A549 (cell line): ENCODE results near the gene NMNAT2. TPM values are rescaled to one million over a fixed set of nuclear protein-coding genes. Genes with fewer than 3 reads are reported as not detected.
A peak's percentile ranks its signal among the peaks of the same experiment; 100 is the strongest.

Experiments used
- ATAC-seq, 2 experiments: fragments of 200-7000 bp in 1 of 2; fragments of >200 bp in 1 of 2; cut with Nextera tagmentation in 1 of 2; cut with Tn5 transposase in 1 of 2; 3 replicates each; pipeline versions ENCODE4 v1.8.0 to v1.9.1; 2018 to 2020; ENCODE audit warnings: mild to moderate bottlenecking in 1 of 2, moderate library complexity in 1 of 2
- CTCF ChIA-PET: fragments of 300-600 bp; sonication (Branson Sonifier 250); formaldehyde crosslinking; extraction: SDS; loops from one replicate; lab custom pipeline; 2021; ENCODE audit warnings: antibody characterized with exemption, inconsistent platforms; lab: Yijun Ruan, JAX
- POLR2A ChIA-PET: fragments of 350-600 bp; formaldehyde crosslinking; extraction: SDS; loops from one replicate; lab custom pipeline; 2021; ENCODE audit warnings: antibody characterized with exemption, inconsistent platforms; lab: Yijun Ruan, JAX
- DNase-seq, 2 experiments: peaks; one replicate each; pipeline versions ENCODE4 v3.0.0 to v3.0.0-alpha.2; 2011 to 2016; ENCODE audit warnings: low read depth in 1 of 2, low spot score in 1 of 2
- FAIRE-seq: peaks from 2 replicates; lab custom pipeline; 2011; peaks lifted over from hg19 to GRCh38; lab: Jason Lieb, UNC
- H3K27ac ChIP-seq, 2 experiments: fragments of >200 bp; sonication (Bioruptor Twin); formaldehyde crosslinking; 3 replicates each; pipeline ENCODE4 v1.5.1; 2016 to 2017
- H3K4me1 ChIP-seq: fragments of >200 bp; sonication (Bioruptor Twin); formaldehyde crosslinking; 3 replicates; pipeline ENCODE4 v1.6.1; 2016
- H3K4me2 ChIP-seq: fragments of >200 bp; sonication (Bioruptor Twin); formaldehyde crosslinking; 3 replicates; pipeline ENCODE4 v1.6.1; 2016
- H3K4me3 ChIP-seq: fragments of >200 bp; sonication (Bioruptor Twin); formaldehyde crosslinking; 3 replicates; pipeline ENCODE4 v1.5.1; 2016
- H3K9me3 ChIP-seq: fragments of >200 bp; sonication (Bioruptor Twin); formaldehyde crosslinking; 3 replicates; pipeline ENCODE4 v1.6.1; 2016
- BHLHE40 ChIP-seq: IDR thresholded peaks from 2 replicates; pipeline ENCODE4 v1.6.1; 2012; ENCODE audit warnings: low read depth, low read length, inconsistent platforms
- CBX8 ChIP-seq: fragments of 200-600 bp; sonication (generic); IDR thresholded peaks from 2 replicates; pipeline ENCODE4 v1.6.1; 2016
- CHD2 ChIP-seq: fragments of 150-350 bp; IDR thresholded peaks from 2 replicates; pipeline ENCODE4 v1.6.1; 2014; ENCODE audit warnings: low read length; ENCODE audit not compliant: partially characterized antibody
- EHF ChIP-seq: fragments of 250-450 bp; sonication (Bioruptor Pico); IDR thresholded peaks from 2 replicates; pipeline ENCODE4 v1.5.0; 2020; ENCODE audit warnings: mild to moderate bottlenecking
- ESRRA ChIP-seq: fragments of 150-350 bp; IDR thresholded peaks from 2 replicates; pipeline ENCODE4 v1.6.1; 2014; ENCODE audit warnings: mild to moderate bottlenecking, low read length, borderline replicate concordance
- FOSB ChIP-seq: fragments of 250-450 bp; sonication (Bioruptor Pico); IDR thresholded peaks from 2 replicates; pipeline ENCODE4 v1.5.0; 2020; ENCODE audit warnings: mild to moderate bottlenecking, moderate library complexity
- HDAC2 ChIP-seq: fragments of 200-600 bp; sonication (generic); IDR thresholded peaks from 2 replicates; pipeline ENCODE4 v1.6.1; 2016
- HOXA7 ChIP-seq: fragments of 250-450 bp; sonication (Bioruptor Pico); IDR thresholded peaks from 2 replicates; pipeline ENCODE4 v1.5.0; 2020; ENCODE audit warnings: mild to moderate bottlenecking, moderate library complexity
- HOXB5 ChIP-seq: fragments of 250-450 bp; sonication (Bioruptor Pico); IDR thresholded peaks from 2 replicates; pipeline ENCODE4 v1.5.0; 2020; ENCODE audit warnings: mild to moderate bottlenecking, moderate library complexity
- JUNB ChIP-seq: fragments of >200 bp; sonication (Bioruptor Twin); formaldehyde crosslinking; IDR thresholded peaks from 2 replicates; pipeline ENCODE4 v1.6.1; 2016
- KDM1A ChIP-seq: fragments of 200-600 bp; sonication (generic); IDR thresholded peaks from 2 replicates; pipeline ENCODE4 v1.6.1; 2016; ENCODE audit warnings: low read depth, mild to moderate bottlenecking
- MAFK ChIP-seq: fragments of 450-650 bp; IDR thresholded peaks from 2 replicates; pipeline ENCODE4 v1.6.1; 2014; ENCODE audit not compliant: partially characterized antibody
- POLR2AphosphoS2 ChIP-seq: conservative IDR thresholded peaks from 2 replicates; pipeline ENCODE4 v1.6.1; 2012; ENCODE audit warnings: low read length, improper control_type of control experiment, inconsistent platforms
- RAD21 ChIP-seq, 2 experiments: fragments of >200 bp in 1 of 2; sonication (Bioruptor Twin) in 1 of 2; formaldehyde crosslinking in 1 of 2; IDR thresholded peaks in 1 of 2; conservative IDR thresholded peaks in 1 of 2; 2 replicates in 1 of 2; 3 replicates in 1 of 2; pipeline ENCODE4 v1.6.1; 2012 to 2018; ENCODE audit warnings: inconsistent platforms in 1 of 2
- ZFP36 ChIP-seq: fragments of 450-650 bp; IDR thresholded peaks from 2 replicates; pipeline ENCODE4 v1.6.1; 2014; ENCODE audit warnings: borderline replicate concordance; ENCODE audit not compliant: partially characterized antibody
- WGBS: methylation state at CpG from one replicate; pipeline ENCODE4 v1.1.6; 2017; ENCODE audit errors: missing lambda C conversion rate; 5-methylcytosine and 5-hydroxymethylcytosine counted together
- polyA plus RNA-seq, 4 experiments: library from polyadenylated mRNA; depleted of rRNA in 3 of 4; stranded (reverse); fragments of >200 nt; fragmentation: RNase III in 1 of 4; extraction: RNeasy Plus Mini Kit Qiagen cat#74134 plus additional on column Dnase treatment in 1 of 4; gene quantifications; 2 replicates in 3 of 4; 3 replicates in 1 of 4; pipeline ENCODE4 v1.2.3, GENCODE V29; 2011 to 2017
- TF ChIP-seq, protein P1 (sequence below): fragments of 450-650 bp; IDR thresholded peaks from 2 replicates; pipeline ENCODE4 v1.6.1; 2014; ENCODE audit warnings: antibody characterized with exemption
- TF ChIP-seq, protein P2 (sequence below): IDR thresholded peaks from 2 replicates; pipeline ENCODE4 v1.6.1; 2012
- TF ChIP-seq, protein P3 (sequence below): fragments of >200 bp; sonication (Bioruptor Twin); formaldehyde crosslinking; IDR thresholded peaks from 2 replicates; pipeline ENCODE4 v1.6.1; 2016
- TF ChIP-seq, protein P4 (sequence below): fragments of 150-350 bp; IDR thresholded peaks from 2 replicates; pipeline ENCODE4 v1.6.1; 2014; ENCODE audit warnings: low read depth, mild to moderate bottlenecking, low read length

The NMNAT2 gene
- polyA plus RNA-seq, 2 of the 4 experiments (the other 2 are of a cell fraction) = 0.16 to 0.63 TPM

DNA sequence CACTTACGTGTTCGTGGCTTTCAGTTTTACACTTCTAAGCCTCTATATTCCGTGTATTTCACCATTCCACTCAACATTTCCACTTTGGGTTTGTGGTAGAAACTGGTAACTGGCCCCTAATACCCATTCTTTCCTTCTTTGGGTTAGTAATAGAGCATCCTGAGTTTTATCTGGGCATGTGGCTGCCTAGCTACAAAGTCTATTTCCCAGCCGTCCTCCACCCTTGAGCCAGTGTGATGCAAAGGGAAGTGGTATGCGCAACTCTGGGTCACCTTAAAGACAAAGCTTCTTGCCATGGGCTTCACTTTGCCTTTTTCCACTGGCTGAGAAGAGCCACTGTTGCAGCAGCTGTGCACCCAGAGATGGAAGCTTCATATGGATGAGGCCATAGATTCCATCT lies 158.3 kb downstream of the NMNAT2 start:
- ATAC-seq = no peak

DNA sequence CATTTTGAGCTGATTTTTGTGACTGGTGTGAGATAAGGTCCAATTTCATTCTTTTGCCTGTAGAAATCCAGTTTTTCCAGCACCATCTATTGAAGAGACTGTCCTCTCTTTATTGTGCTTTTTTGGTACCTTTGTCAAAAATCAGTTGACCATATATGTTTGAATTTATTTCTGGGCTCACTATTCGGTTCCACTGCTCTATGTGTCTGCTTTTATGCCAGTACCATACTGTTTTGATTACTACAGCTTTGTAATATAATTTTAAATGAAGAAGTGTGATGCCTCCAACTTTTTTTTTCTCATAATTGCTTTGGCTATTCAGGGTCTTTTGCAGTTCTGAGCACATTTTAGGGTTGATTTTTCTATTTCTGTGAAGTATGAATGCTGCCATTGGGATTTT lies 163.1 kb downstream of the NMNAT2 start:
- ChIA-PET CTCF (interaction anchor here (1.3 to 1.5 kb wide), 3 partner anchors 11 to 325 kb away, joined by 3 to 4 read pairs (median 3); no protein-coding TSS in a partner anchor), POLR2A (no interaction called here)
- no peak overlapping the region for H3K27ac ChIP-seq
- FAIRE-seq (no peak), ATAC-seq (no peak), DNase-seq (no peak)
- H3K9me3 ChIP-seq = peaks cover 20% of the 10 kb centered on the region; the same call in 2 of the 3 replicates
- H3K4me2 ChIP-seq = no peak overlapping the region
- 13% methylated on average over 1 of the region's 1 CpG for WGBS
- H3K4me1 ChIP-seq = no peaks in the 10 kb centered on the region
- no peak overlapping the region for H3K4me3 ChIP-seq
- TF ChIP-seq, protein P1, sequence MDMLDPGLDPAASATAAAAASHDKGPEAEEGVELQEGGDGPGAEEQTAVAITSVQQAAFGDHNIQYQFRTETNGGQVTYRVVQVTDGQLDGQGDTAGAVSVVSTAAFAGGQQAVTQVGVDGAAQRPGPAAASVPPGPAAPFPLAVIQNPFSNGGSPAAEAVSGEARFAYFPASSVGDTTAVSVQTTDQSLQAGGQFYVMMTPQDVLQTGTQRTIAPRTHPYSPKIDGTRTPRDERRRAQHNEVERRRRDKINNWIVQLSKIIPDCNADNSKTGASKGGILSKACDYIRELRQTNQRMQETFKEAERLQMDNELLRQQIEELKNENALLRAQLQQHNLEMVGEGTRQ = no peak
- 0 out of 2 replicates have a peak, but pooled peaks have one; percentile 38 for TF ChIP-seq KDM1A
- TF ChIP-seq, protein P2, sequence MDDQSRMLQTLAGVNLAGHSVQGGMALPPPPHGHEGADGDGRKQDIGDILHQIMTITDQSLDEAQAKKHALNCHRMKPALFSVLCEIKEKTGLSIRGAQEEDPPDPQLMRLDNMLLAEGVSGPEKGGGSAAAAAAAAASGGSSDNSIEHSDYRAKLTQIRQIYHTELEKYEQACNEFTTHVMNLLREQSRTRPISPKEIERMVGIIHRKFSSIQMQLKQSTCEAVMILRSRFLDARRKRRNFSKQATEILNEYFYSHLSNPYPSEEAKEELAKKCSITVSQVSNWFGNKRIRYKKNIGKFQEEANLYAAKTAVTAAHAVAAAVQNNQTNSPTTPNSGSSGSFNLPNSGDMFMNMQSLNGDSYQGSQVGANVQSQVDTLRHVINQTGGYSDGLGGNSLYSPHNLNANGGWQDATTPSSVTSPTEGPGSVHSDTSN = no peak
- TF ChIP-seq EHF (CRISPR knock-in tag) = 0 out of 2 replicates have a peak, but pooled peaks have one; percentile 20
- TF ChIP-seq, protein P3, sequence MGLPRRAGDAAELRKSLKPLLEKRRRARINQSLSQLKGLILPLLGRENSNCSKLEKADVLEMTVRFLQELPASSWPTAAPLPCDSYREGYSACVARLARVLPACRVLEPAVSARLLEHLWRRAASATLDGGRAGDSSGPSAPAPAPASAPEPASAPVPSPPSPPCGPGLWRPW = no peak
- TF ChIP-seq CBX8 = no peak

More for the DNA sequence above, 158.3 kb downstream of the NMNAT2 start:
- TF ChIP-seq HOXB5 (CRISPR knock-in tag) (no peak), POLR2AphosphoS2 (no peak), FOSB (no peak), MAFK (no peak), BHLHE40 (no peak), RAD21 (conservative IDR thresholded peaks at IDR 0.05 in 1 of 2, IDR thresholded peaks at IDR 0.05 in 1 of 2) (no peak), CHD2 (no peak), HOXA7 (no peak), ESRRA (no peak), HDAC2 (no peak), ZFP36 (no peak), JUNB (no peak)
- TF ChIP-seq, protein P4, sequence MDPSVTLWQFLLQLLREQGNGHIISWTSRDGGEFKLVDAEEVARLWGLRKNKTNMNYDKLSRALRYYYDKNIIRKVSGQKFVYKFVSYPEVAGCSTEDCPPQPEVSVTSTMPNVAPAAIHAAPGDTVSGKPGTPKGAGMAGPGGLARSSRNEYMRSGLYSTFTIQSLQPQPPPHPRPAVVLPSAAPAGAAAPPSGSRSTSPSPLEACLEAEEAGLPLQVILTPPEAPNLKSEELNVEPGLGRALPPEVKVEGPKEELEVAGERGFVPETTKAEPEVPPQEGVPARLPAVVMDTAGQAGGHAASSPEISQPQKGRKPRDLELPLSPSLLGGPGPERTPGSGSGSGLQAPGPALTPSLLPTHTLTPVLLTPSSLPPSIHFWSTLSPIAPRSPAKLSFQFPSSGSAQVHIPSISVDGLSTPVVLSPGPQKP = no peak
- TF ChIP-seq, protein P2 = no peak
- TF ChIP-seq, protein P3 = no peak
- TF ChIP-seq, all 56 proteins: peak for 0
- Histone ChIP-seq H3K9me3 (peaks cover 8% of the 10 kb centered on the region; the same call in 2 of the 3 replicates), H3K27ac (no peak overlapping the region), H3K4me1 (no peaks in the 10 kb centered on the region), H3K4me2 (no peak overlapping the region), H3K4me3 (no peak overlapping the region)
- ChIA-PET POLR2A (no interaction called here), CTCF (interaction anchor here (1.2 to 3.5 kb wide), 4 partner anchors 17 to 363 kb away, joined by 4 to 15 read pairs (median 6); no protein-coding TSS in a partner anchor)
- FAIRE-seq = no peak
- 82% methylated on average over 5 of the region's 5 CpGs for WGBS
- no peak for DNase-seq
